HG03342 (cell line): Measurements from ENCODE around the gene RXRA.

Experiments used
- ATAC-seq: cut with Tn5 transposase; IDR thresholded peaks from one replicate; pipeline ENCODE4 v1.9.1; 2021; ENCODE audit warnings: mild to moderate bottlenecking, moderate library complexity; ENCODE audit not compliant: unreplicated experiment

RXRA gene

GRCh38 chr9:134486143-134486591 lies 159.9 kb downstream of the RXRA start:
- no peak for ATAC-seq

- ATAC-seq: no peak
These were observed 160.3 kb downstream of the RXRA start for GRCh38 chr9:134486596-134486995.
